Muscle layer of colon (tissue), 2 donors: Measurements from ENCODE around the gene PTTG1.

Experiments used
- H3K27ac ChIP-seq: one replicate; pipeline ENCODE4 v1.7.0; 2013; ENCODE audit warnings: low read depth, mild to moderate bottlenecking, low read length, moderate library complexity
- H3K27me3 ChIP-seq, 2 donors: one replicate each; pipeline ENCODE4 v1.7.0; 2013; ENCODE audit warnings: low read length in 2 of 2, mild to moderate bottlenecking in 2 of 2; ENCODE audit not compliant: insufficient read depth in 2 of 2, control insufficient read depth in 1 of 2
- H3K36me3 ChIP-seq: one replicate; pipeline ENCODE4 v1.7.0; 2013; ENCODE audit warnings: mild to moderate bottlenecking, low read length; ENCODE audit not compliant: insufficient read depth
- H3K4me1 ChIP-seq: one replicate; pipeline ENCODE4 v1.7.0; 2013; ENCODE audit warnings: mild to moderate bottlenecking, low read length; ENCODE audit not compliant: insufficient read depth
- H3K4me3 ChIP-seq, 2 donors: one replicate each; pipeline ENCODE4 v1.7.0; 2013; ENCODE audit warnings: low read length in 2 of 2, low read depth in 1 of 2, mild to moderate bottlenecking in 1 of 2, moderate library complexity in 1 of 2
- H3K9ac ChIP-seq: one replicate; pipeline ENCODE4 v1.7.0; 2013; ENCODE audit warnings: low read length
- H3K9me3 ChIP-seq: one replicate; pipeline ENCODE4 v1.7.0; 2013; ENCODE audit warnings: mild to moderate bottlenecking, low read length
- donor health status: abdominal sarcoma.
- donor health status: Adenocarcinoma of cecum.

PTTG1 gene

DNA sequence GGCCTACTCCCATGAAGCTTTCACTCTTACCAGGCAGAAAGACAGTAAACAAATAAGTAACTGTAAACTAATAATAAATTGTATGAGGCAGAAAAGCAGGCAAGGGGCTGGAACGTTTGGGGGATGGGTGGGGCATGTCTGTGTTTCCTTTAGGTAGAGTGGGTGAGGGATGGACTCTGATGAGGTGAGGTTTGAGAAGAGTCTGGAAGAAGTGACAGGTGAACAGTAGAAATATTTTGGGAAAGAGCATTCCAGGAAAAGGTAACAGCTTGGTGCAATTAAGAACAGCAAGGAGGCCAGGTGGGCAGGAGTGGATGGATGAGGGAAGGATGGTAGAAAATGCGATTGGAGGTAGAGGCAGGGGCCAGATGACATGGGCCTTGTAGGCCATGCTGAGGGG, 56.5 kb downstream of the PTTG1 start:
- no peaks in the 10 kb centered on the region for H3K9me3 ChIP-seq
- no peak overlapping the region for H3K27ac ChIP-seq
- no peaks in the 10 kb centered on the region for H3K27me3 ChIP-seq
- H3K4me3 ChIP-seq = no peak overlapping the region
- H3K4me1 ChIP-seq = peaks cover 8% of the 10 kb centered on the region
- H3K9ac ChIP-seq = no peak overlapping the region
- H3K36me3 ChIP-seq = no peaks in the 10 kb centered on the region
